WTC11 (cell line): ENCODE results near the gene RSPRY1. TPM values are rescaled to one million over a fixed set of nuclear protein-coding genes. Genes with fewer than 3 reads are reported as not detected.

ENCODE experiments used
- ATAC-seq: fragments of 200-7000 bp; cut with Tn5 transposase; 2 replicates; pipeline ENCODE4 v1.10.0; 2021; ENCODE audit warnings: mild to moderate bottlenecking, moderate library complexity
- CTCF ChIA-PET: fragments of 300-600 bp; sonication (Branson Sonifier 250); formaldehyde crosslinking; loops from one replicate; lab custom pipeline; 2021; ENCODE audit warnings: antibody characterized with exemption; lab: Charles Lee
- POLR2A ChIA-PET: fragments of 350-600 bp; sonication (Branson Sonifier 250); formaldehyde crosslinking; loops from one replicate; lab custom pipeline; 2021; ENCODE audit warnings: antibody characterized with exemption; lab: Charles Lee
- DNase-seq: peaks from one replicate; pipeline ENCODE4 v3.0.0; 2021; ENCODE audit warnings: low spot score
- H3K27ac Mint-ChIP-seq: 2 replicates; pipeline ENCODE4 v1.8.0; 2021; ENCODE audit warnings: mixed read lengths
- H3K27me3 Mint-ChIP-seq: 2 replicates; pipeline ENCODE4 v1.8.0; 2021; ENCODE audit warnings: low read depth, mild to moderate bottlenecking, moderate library complexity, mixed read lengths
- H3K36me3 Mint-ChIP-seq: 2 replicates; pipeline ENCODE4 v1.8.0; 2021; ENCODE audit warnings: mixed read lengths
- H3K4me1 Mint-ChIP-seq: 2 replicates; pipeline ENCODE4 v1.8.0; 2022; ENCODE audit warnings: mixed read lengths
- H3K4me3 Mint-ChIP-seq: 2 replicates; pipeline ENCODE4 v1.8.0; 2021; ENCODE audit warnings: mild to moderate bottlenecking, moderate library complexity, mixed read lengths
- H3K9me3 Mint-ChIP-seq: 2 replicates; pipeline ENCODE4 v1.8.0; 2021; ENCODE audit warnings: mixed read lengths
- ARID4B ChIP-seq: sonication (generic); formaldehyde crosslinking; IDR thresholded peaks from 2 replicates; pipeline ENCODE4 v1.8.0; 2023; ENCODE audit warnings: missing genetic modification reagents, mild to moderate bottlenecking, borderline replicate concordance
- ATF2 ChIP-seq: sonication (generic); formaldehyde crosslinking; IDR thresholded peaks from 2 replicates; pipeline ENCODE4 v1.8.1; 2022; ENCODE audit warnings: low read depth, missing genetic modification reagents, borderline replicate concordance
- CBFB ChIP-seq: sonication (generic); formaldehyde crosslinking; IDR thresholded peaks from 2 replicates; pipeline ENCODE4 v1.8.1; 2022; ENCODE audit warnings: mild to moderate bottlenecking, low read depth, missing genetic modification reagents
- CDX4 ChIP-seq: fragments of 250-450 bp; sonication (Bioruptor Pico); IDR thresholded peaks from 2 replicates; pipeline ENCODE4 v1.9.0; 2021; ENCODE audit warnings: moderate library complexity, mild to moderate bottlenecking, inconsistent platforms, borderline replicate concordance
- CREB1 ChIP-seq: sonication (generic); formaldehyde crosslinking; IDR thresholded peaks from 2 replicates; pipeline ENCODE4 v1.8.0; 2023; ENCODE audit warnings: mild to moderate bottlenecking, missing genetic modification reagents
- CREM ChIP-seq: sonication (generic); formaldehyde crosslinking; IDR thresholded peaks from 2 replicates; pipeline ENCODE4 v1.8.1; 2022; ENCODE audit warnings: mild to moderate bottlenecking, missing genetic modification reagents, moderate library complexity
- EMX1 ChIP-seq: fragments of 250-450 bp; sonication (Bioruptor Pico); IDR thresholded peaks from 2 replicates; pipeline ENCODE4 v1.8.0; 2021; ENCODE audit warnings: mild to moderate bottlenecking
- ETV6 ChIP-seq: sonication (generic); formaldehyde crosslinking; IDR thresholded peaks from 2 replicates; pipeline ENCODE4 v1.8.1; 2022; ENCODE audit warnings: mild to moderate bottlenecking, missing genetic modification reagents
- FOXJ3 ChIP-seq: sonication (generic); formaldehyde crosslinking; IDR thresholded peaks from 2 replicates; pipeline ENCODE4 v1.9.0; 2021; ENCODE audit warnings: missing genetic modification reagents, mild to moderate bottlenecking, borderline replicate concordance
- FOXP1 ChIP-seq: sonication (generic); formaldehyde crosslinking; IDR thresholded peaks from 2 replicates; pipeline ENCODE4 v1.8.0; 2022; ENCODE audit warnings: missing genetic modification reagents, mild to moderate bottlenecking, moderate library complexity, borderline replicate concordance
- FOXP4 ChIP-seq: sonication (generic); formaldehyde crosslinking; IDR thresholded peaks from 2 replicates; pipeline ENCODE4 v1.8.0; 2022; ENCODE audit warnings: mild to moderate bottlenecking, missing genetic modification reagents
- HMGXB4 ChIP-seq: sonication (generic); formaldehyde crosslinking; IDR thresholded peaks from 2 replicates; pipeline ENCODE4 v1.8.1; 2023; ENCODE audit warnings: mild to moderate bottlenecking, moderate library complexity, missing genetic modification reagents
- JAZF1 ChIP-seq: fragments of 250-450 bp; sonication (Bioruptor Pico); IDR thresholded peaks from 2 replicates; pipeline ENCODE4 v1.9.0; 2021; ENCODE audit warnings: moderate library complexity, mild to moderate bottlenecking, inconsistent platforms
- JUN ChIP-seq: sonication (generic); formaldehyde crosslinking; IDR thresholded peaks from 2 replicates; pipeline ENCODE4 v1.8.0; 2023; ENCODE audit warnings: mild to moderate bottlenecking, missing genetic modification reagents
- MYBL2 ChIP-seq: sonication (generic); formaldehyde crosslinking; IDR thresholded peaks from 2 replicates; pipeline ENCODE4 v1.8.1; 2023; ENCODE audit warnings: mild to moderate bottlenecking, moderate library complexity, missing genetic modification reagents
- RELA ChIP-seq: sonication (generic); formaldehyde crosslinking; IDR thresholded peaks from 2 replicates; pipeline ENCODE4 v1.8.1; 2022; ENCODE audit warnings: missing genetic modification reagents, mild to moderate bottlenecking, borderline replicate concordance
- RORB ChIP-seq: fragments of 250-450 bp; sonication (Bioruptor Pico); IDR thresholded peaks from 2 replicates; pipeline ENCODE4 v1.9.0; 2021; ENCODE audit warnings: mild to moderate bottlenecking
- SMAD3 ChIP-seq: sonication (generic); formaldehyde crosslinking; IDR thresholded peaks from 2 replicates; pipeline ENCODE4 v1.8.0; 2022; ENCODE audit warnings: missing genetic modification reagents, mild to moderate bottlenecking, borderline replicate concordance
- STAT6 ChIP-seq: sonication (generic); formaldehyde crosslinking; conservative IDR thresholded peaks from 2 replicates; pipeline ENCODE4 v1.8.1; 2023; ENCODE audit warnings: mild to moderate bottlenecking, low read depth, missing genetic modification reagents, moderate library complexity
- USF2 ChIP-seq: sonication (generic); formaldehyde crosslinking; IDR thresholded peaks from 2 replicates; pipeline ENCODE4 v1.8.1; 2023; ENCODE audit warnings: mild to moderate bottlenecking, missing genetic modification reagents, moderate library complexity
- ZNF263 ChIP-seq: sonication (generic); formaldehyde crosslinking; IDR thresholded peaks from 2 replicates; pipeline ENCODE4 v1.8.1; 2022; ENCODE audit warnings: low read depth, mild to moderate bottlenecking, moderate library complexity, missing genetic modification reagents
- total RNA-seq: library from RNA; stranded (reverse); gene quantifications from 3 replicates; pipeline ENCODE4 v1.2.3, GENCODE V29; 2021

RSPRY1 gene
- total RNA-seq, 1 experiment from 2014 or later = 26.8 TPM

- Mint-ChIP-seq H3K36me3 (no peaks in the 10 kb centered on the region), H3K27ac (no peak overlapping the region)
- POLR2A ChIA-PET = no interaction called here
These were observed 91.5 kb downstream of the RSPRY1 start for GRCh38 chr16:57277586-57277985.

GRCh38 chr16:57278494-57278893 is 92.4 kb downstream of the RSPRY1 start:
- Mint-ChIP-seq H3K4me1 (peaks cover 16% of the 10 kb centered on the region), H3K36me3 (no peaks in the 10 kb centered on the region), H3K9me3 (no peaks in the 10 kb centered on the region), H3K27ac (no peak overlapping the region), H3K27me3 (peaks cover 21% of the 10 kb centered on the region), H3K4me3 (no peak overlapping the region)
- no peak for ATAC-seq
- POLR2A ChIA-PET = no interaction called here
- CTCF ChIA-PET = no interaction called here
- no peak for DNase-seq
- TF ChIP-seq STAT6 (CRISPR knock-in tag) (no peak), USF2 (CRISPR knock-in tag) (no peak), FOXP4 (no peak), RELA (CRISPR knock-in tag) (no peak), ARID4B (no peak), CBFB (CRISPR knock-in tag) (no peak), ETV6 (CRISPR knock-in tag) (no peak), CDX4 (CRISPR knock-in tag) (no peak), FOXJ3 (CRISPR knock-in tag) (no peak), MYBL2 (CRISPR knock-in tag) (no peak), FOXP1 (CRISPR knock-in tag) (no peak), JAZF1 (CRISPR knock-in tag) (no peak), HMGXB4 (CRISPR knock-in tag) (no peak), RORB (CRISPR knock-in tag) (no peak), SMAD3 (no peak)

More at GRCh38 chr16:57277586-57277985, 91.5 kb downstream of the RSPRY1 start:
- no peak for DNase-seq
- no peaks in the 10 kb centered on the region for H3K9me3 Mint-ChIP-seq
- no peak for ATAC-seq
- peaks cover 16% of the 10 kb centered on the region for H3K4me1 Mint-ChIP-seq
- H3K4me3 Mint-ChIP-seq = no peak overlapping the region
- no peak for TF ChIP-seq ATF2 (CRISPR knock-in tag)
- TF ChIP-seq ZNF263 (CRISPR knock-in tag) = no peak
- TF ChIP-seq JUN (CRISPR knock-in tag) = no peak
- TF ChIP-seq CREB1 (CRISPR knock-in tag) = no peak
- no peak for TF ChIP-seq CREM (CRISPR knock-in tag)
- no peak for TF ChIP-seq EMX1 (CRISPR knock-in tag)
- CTCF ChIA-PET = no interaction called here
- H3K27me3 Mint-ChIP-seq = peaks cover 12% of the 10 kb centered on the region
